Activated naive CD8-positive, alpha-beta T cell treated with anti-CD3 and anti-CD28 coated beads, Interleukin-2, amount 50 U/mL, for 24 hours (primary cell): ENCODE results near the gene TIAL1.
"Not testable (repeated sequence)": the region's sequence is repeated elsewhere in the genome, so short reads cannot be mapped to it uniquely, and the experiment has no call there.

ENCODE experiments used
- ATAC-seq: fragments of 150-1000 bp; cut with Tn5 transposase; one replicate; pipeline ENCODE4 v1.10.0; 2021
- DNase-seq: peaks from one replicate; pipeline ENCODE4 v3.0.0; 2021
- H3K27ac Mint-ChIP-seq: one replicate; pipeline ENCODE4 v1.8.0; 2021; ENCODE audit warnings: mild to moderate bottlenecking, mixed read lengths
- H3K27me3 Mint-ChIP-seq: one replicate; pipeline ENCODE4 v1.8.0; 2021; ENCODE audit warnings: mixed read lengths
- H3K36me3 Mint-ChIP-seq: one replicate; pipeline ENCODE4 v1.8.0; 2021; ENCODE audit warnings: low read depth, mixed read lengths
- H3K4me1 Mint-ChIP-seq: one replicate; pipeline ENCODE4 v1.8.0; 2021; ENCODE audit warnings: mixed read lengths
- H3K4me3 Mint-ChIP-seq: one replicate; pipeline ENCODE4 v1.8.0; 2021; ENCODE audit warnings: mild to moderate bottlenecking, moderate library complexity, mixed read lengths
- H3K9me3 Mint-ChIP-seq: one replicate; pipeline ENCODE4 v1.8.0; 2021; ENCODE audit warnings: mixed read lengths

Gene TIAL1

GRCh38 chr10:119536508-119537025, 60.2 kb downstream of the TIAL1 start:
- DNase-seq: no peak
- Mint-ChIP-seq H3K27ac (peak overlapping the region; percentile 96), H3K4me3 (peak overlapping the region; percentile 91), H3K36me3 (peaks cover 50% of the 10 kb centered on the region), H3K27me3 (no peaks in the 10 kb centered on the region), H3K4me1 (peaks cover 88% of the 10 kb centered on the region), H3K9me3 (no peaks in the 10 kb centered on the region)
- ATAC-seq: no peak

- Mint-ChIP-seq H3K36me3 (peaks cover 49% of the 10 kb centered on the region), H3K4me3 (peak overlapping the region; percentile 91), H3K27me3 (no peaks in the 10 kb centered on the region), H3K9me3 (no peaks in the 10 kb centered on the region), H3K27ac (peak overlapping the region; percentile 96), H3K4me1 (peaks cover 94% of the 10 kb centered on the region)
- no peak for DNase-seq
- peak; percentile 13 for ATAC-seq
Observed at GRCh38 chr10:119535837-119536507, 60.8 kb downstream of the TIAL1 start.

- Mint-ChIP-seq H3K4me3 (peak overlapping the region; percentile 91), H3K4me1 (peaks cover 91% of the 10 kb centered on the region), H3K27me3 (no peaks in the 10 kb centered on the region), H3K9me3 (no peaks in the 10 kb centered on the region), H3K36me3 (peaks cover 49% of the 10 kb centered on the region), H3K27ac (peak overlapping the region; percentile 96)
- DNase-seq (no peak), ATAC-seq (no peak)
Observed at GRCh38 chr10:119535305-119535704, 61.5 kb downstream of the TIAL1 start.

DNA sequence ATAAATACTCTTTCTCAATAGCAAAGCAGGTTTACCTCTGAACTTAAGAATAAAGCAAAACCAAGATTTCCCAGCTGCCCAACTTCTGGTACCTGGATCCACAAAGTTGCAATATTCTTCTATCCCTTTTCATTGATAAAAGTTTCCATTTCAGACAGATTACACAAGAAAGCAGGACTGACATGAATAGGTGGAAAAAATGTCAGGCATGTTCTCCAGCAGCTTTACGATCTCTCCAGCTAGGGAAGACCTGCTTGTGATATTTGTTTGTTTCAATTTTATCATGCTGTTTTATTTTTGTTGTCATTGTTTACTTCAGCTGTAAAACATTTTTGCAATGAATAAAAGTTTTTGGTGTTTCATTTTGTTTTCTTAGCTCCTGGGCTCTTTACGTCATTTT, 63.3 kb downstream of the TIAL1 start:
- ATAC-seq: no peak
- peaks cover 45% of the 10 kb centered on the region for H3K36me3 Mint-ChIP-seq
- peaks cover 87% of the 10 kb centered on the region for H3K4me1 Mint-ChIP-seq
- H3K27ac Mint-ChIP-seq: peak overlapping the region; percentile 57
- H3K4me3 Mint-ChIP-seq: peak overlapping the region; percentile 4
- no peaks in the 10 kb centered on the region for H3K27me3 Mint-ChIP-seq
- DNase-seq: no peak
- no peaks in the 10 kb centered on the region for H3K9me3 Mint-ChIP-seq

DNA sequence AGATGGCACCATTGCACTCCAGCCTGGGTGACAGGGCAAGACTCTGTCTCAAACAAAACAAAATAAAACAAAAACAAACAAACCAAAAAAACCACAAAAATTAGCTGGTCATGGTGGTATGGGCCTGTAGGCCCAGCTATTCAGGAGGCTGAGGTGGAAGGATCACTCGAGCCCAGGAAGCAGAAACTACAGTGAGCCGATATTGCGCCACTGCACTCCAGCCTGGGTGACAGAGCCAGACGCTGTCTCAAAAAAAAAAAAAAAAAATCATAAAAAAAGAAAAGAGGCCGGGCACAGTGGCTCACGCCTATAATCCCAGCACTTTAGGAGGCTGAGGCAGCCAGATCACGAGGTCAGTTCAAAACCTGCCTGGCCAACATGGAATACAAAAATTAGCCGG, 64.0 kb downstream of the TIAL1 start:
- peaks cover 44% of the 10 kb centered on the region for H3K36me3 Mint-ChIP-seq
- H3K4me1 Mint-ChIP-seq: peaks cover 87% of the 10 kb centered on the region
- H3K4me3 Mint-ChIP-seq, DNase-seq, H3K27me3 Mint-ChIP-seq, ATAC-seq, H3K9me3 Mint-ChIP-seq: not testable (repeated sequence)
- H3K27ac Mint-ChIP-seq: peak overlapping the region; percentile 57

DNA sequence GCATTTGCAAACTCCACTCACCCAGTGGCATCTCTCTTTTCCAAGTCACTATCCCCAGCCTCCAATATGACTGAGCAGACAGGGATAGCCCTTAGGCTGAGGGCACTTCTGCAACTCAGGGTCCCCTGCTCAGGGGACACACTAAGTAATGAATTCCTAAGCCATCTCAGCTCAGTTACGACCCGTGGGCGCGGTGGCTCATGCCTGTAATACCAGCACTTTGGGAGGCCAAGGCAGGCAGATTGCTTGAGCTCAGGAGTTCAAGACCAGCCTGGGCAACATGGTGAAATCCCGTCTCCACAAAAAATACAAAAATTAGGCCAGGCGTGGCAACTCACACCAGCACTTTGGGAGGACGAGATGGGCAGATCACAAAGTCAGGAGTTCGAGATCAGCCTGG, 64.5 kb downstream of the TIAL1 start:
- not testable (repeated sequence) for ATAC-seq, H3K9me3 Mint-ChIP-seq, H3K4me3 Mint-ChIP-seq, DNase-seq, H3K27me3 Mint-ChIP-seq
- Mint-ChIP-seq H3K36me3 (peaks cover 42% of the 10 kb centered on the region), H3K4me1 (peaks cover 87% of the 10 kb centered on the region), H3K27ac (peak overlapping the region; percentile 29)

GRCh38 chr10:119531067-119531466, 65.7 kb downstream of the TIAL1 start:
- Mint-ChIP-seq H3K4me3 (no peak overlapping the region), H3K4me1 (peaks cover 87% of the 10 kb centered on the region)
- ATAC-seq: no peak

DNA sequence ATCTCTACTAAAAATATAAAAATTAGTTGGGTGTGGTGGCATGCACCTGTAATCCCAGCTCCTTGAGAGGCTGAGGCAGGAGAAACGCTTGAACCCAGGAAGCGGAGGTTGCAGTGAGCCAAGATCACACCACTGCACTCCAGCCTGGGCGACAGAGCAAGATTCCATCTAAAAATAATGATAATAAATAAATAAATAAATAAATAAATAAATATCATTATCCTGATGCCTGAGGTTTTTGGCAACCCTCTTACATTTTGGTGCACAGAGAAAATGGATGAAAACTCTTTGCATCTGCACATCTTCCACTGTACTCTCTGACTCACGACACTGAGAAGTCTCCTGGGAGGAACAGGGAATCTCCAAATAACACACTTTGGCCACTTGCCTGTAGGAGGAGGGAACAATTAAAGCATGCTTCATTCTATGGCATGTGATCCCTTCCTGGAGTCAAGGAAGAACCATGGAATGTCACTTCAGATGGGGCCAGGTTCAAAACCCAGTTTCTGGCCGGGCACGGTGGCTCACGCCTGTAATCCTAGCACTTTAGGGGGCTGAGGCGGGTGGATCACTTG, 68.0 kb downstream of the TIAL1 start:
- H3K27ac Mint-ChIP-seq, H3K27me3 Mint-ChIP-seq, ATAC-seq, DNase-seq, H3K9me3 Mint-ChIP-seq, H3K4me3 Mint-ChIP-seq: not testable (repeated sequence)
- Mint-ChIP-seq H3K36me3 (peaks cover 46% of the 10 kb centered on the region), H3K4me1 (peaks cover 84% of the 10 kb centered on the region)

More at GRCh38 chr10:119531067-119531466, 65.7 kb downstream of the TIAL1 start:
- no peak for DNase-seq
- Mint-ChIP-seq H3K27ac (peak overlapping the region; percentile 43), H3K9me3 (no peaks in the 10 kb centered on the region), H3K27me3 (no peaks in the 10 kb centered on the region), H3K36me3 (peaks cover 38% of the 10 kb centered on the region)

GRCh38 chr10:119526621-119527592, 69.9 kb downstream of the TIAL1 start:
- peaks cover 56% of the 10 kb centered on the region for H3K36me3 Mint-ChIP-seq
- peak; percentile 56 for ATAC-seq

GRCh38 chr10:119526149-119526548, 70.6 kb downstream of the TIAL1 start:
- H3K9me3 Mint-ChIP-seq: no peaks in the 10 kb centered on the region
- ATAC-seq (no peak), DNase-seq (no peak)
- H3K36me3 Mint-ChIP-seq: peaks cover 59% of the 10 kb centered on the region
- H3K27ac Mint-ChIP-seq: no peak overlapping the region
- H3K27me3 Mint-ChIP-seq: no peaks in the 10 kb centered on the region
- H3K4me3 Mint-ChIP-seq: no peak overlapping the region
- H3K4me1 Mint-ChIP-seq: peaks cover 86% of the 10 kb centered on the region

More at GRCh38 chr10:119526621-119527592, 69.9 kb downstream of the TIAL1 start:
- no peaks in the 10 kb centered on the region for H3K9me3 Mint-ChIP-seq
- H3K4me3 Mint-ChIP-seq: no peak overlapping the region
- peak overlapping the region; percentile 61 for H3K27ac Mint-ChIP-seq
- peaks cover 86% of the 10 kb centered on the region for H3K4me1 Mint-ChIP-seq
- DNase-seq: no peak
- no peaks in the 10 kb centered on the region for H3K27me3 Mint-ChIP-seq

GRCh38 chr10:119525116-119525515, 71.6 kb downstream of the TIAL1 start:
- Mint-ChIP-seq H3K27me3 (no peaks in the 10 kb centered on the region), H3K36me3 (peaks cover 61% of the 10 kb centered on the region), H3K9me3 (no peaks in the 10 kb centered on the region), H3K4me3 (no peak overlapping the region), H3K4me1 (peaks cover 90% of the 10 kb centered on the region), H3K27ac (peak overlapping the region; percentile 62)
- DNase-seq (no peak), ATAC-seq (no peak)

DNA sequence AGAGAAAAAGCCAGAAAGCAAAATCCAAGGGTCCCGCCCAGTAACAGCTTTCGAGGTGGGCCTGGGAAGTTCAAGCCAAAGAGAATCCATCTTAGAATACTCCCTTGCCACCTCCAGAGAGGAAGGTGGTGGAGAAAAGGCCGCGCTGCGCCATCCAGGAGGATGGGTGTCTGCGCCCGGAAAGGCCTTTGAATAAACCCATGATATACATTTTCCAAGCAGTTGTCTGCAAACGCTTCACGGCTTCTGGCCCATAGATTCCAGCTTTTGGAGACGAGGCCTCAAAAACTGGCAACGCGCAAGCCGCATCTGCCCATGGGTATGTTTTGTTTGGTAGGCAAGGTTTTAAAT, 72.1 kb downstream of the TIAL1 start:
- Mint-ChIP-seq H3K9me3 (no peaks in the 10 kb centered on the region), H3K4me1 (peaks cover 92% of the 10 kb centered on the region), H3K27ac (no peak overlapping the region), H3K36me3 (peaks cover 61% of the 10 kb centered on the region), H3K27me3 (no peaks in the 10 kb centered on the region), H3K4me3 (no peak overlapping the region)
- DNase-seq (no peak), ATAC-seq (no peak)

- peaks cover 87% of the 10 kb centered on the region for H3K4me1 Mint-ChIP-seq
- no peak overlapping the region for H3K4me3 Mint-ChIP-seq
- H3K27ac Mint-ChIP-seq: peak overlapping the region; percentile 85
- H3K9me3 Mint-ChIP-seq: no peaks in the 10 kb centered on the region
- H3K36me3 Mint-ChIP-seq: peaks cover 58% of the 10 kb centered on the region
- no peak for DNase-seq
- no peaks in the 10 kb centered on the region for H3K27me3 Mint-ChIP-seq
- ATAC-seq: no peak
Observed at GRCh38 chr10:119523895-119524719, 72.7 kb downstream of the TIAL1 start.
